Ishikawa (cell line): ENCODE results near the gene TTLL7.

Experiments
- CEBPB ChIP-seq: IDR thresholded peaks from 2 replicates; pipeline ENCODE4 v1.6.1; 2012
- CREB1 ChIP-seq: IDR thresholded peaks from 2 replicates; pipeline ENCODE4 v1.6.1; 2012; ENCODE audit warnings: low read depth
- EGR1 ChIP-seq: IDR thresholded peaks from 2 replicates; pipeline ENCODE4 v1.6.1; 2012
- EP300 ChIP-seq: IDR thresholded peaks from 2 replicates; pipeline ENCODE4 v1.6.1; 2012; ENCODE audit warnings: borderline replicate concordance
- FOXM1 ChIP-seq: IDR thresholded peaks from 2 replicates; pipeline ENCODE4 v1.6.1; 2012; ENCODE audit warnings: low read depth, borderline replicate concordance
- NFIC ChIP-seq: IDR thresholded peaks from 2 replicates; pipeline ENCODE4 v1.6.1; 2012
- RAD21 ChIP-seq: IDR thresholded peaks from 2 replicates; pipeline ENCODE4 v1.6.1; 2012; ENCODE audit warnings: low read depth
- TAF1 ChIP-seq: IDR thresholded peaks from 2 replicates; pipeline ENCODE4 v1.6.1; 2012; ENCODE audit warnings: low read depth, mild to moderate bottlenecking
- TCF12 ChIP-seq: IDR thresholded peaks from 2 replicates; pipeline ENCODE4 v1.6.1; 2012; ENCODE audit warnings: low read depth
- TEAD4 ChIP-seq: IDR thresholded peaks from 2 replicates; pipeline ENCODE4 v1.6.1; 2012
- YY1 ChIP-seq: IDR thresholded peaks from 2 replicates; pipeline ENCODE4 v1.6.1; 2012; ENCODE audit warnings: low read depth
- ZBTB7A ChIP-seq: IDR thresholded peaks from 2 replicates; pipeline ENCODE4 v1.6.1; 2012; ENCODE audit warnings: low read depth
- TF ChIP-seq, protein P1 (sequence below): IDR thresholded peaks from 2 replicates; pipeline ENCODE4 v1.6.1; 2012
- TF ChIP-seq, protein P2 (sequence below): IDR thresholded peaks from 2 replicates; pipeline ENCODE4 v1.6.1; 2012
- TF ChIP-seq, protein P3 (sequence below): IDR thresholded peaks from 2 replicates; pipeline ENCODE4 v1.6.1; 2012; ENCODE audit warnings: low read depth, mild to moderate bottlenecking

TTLL7 gene

DNA sequence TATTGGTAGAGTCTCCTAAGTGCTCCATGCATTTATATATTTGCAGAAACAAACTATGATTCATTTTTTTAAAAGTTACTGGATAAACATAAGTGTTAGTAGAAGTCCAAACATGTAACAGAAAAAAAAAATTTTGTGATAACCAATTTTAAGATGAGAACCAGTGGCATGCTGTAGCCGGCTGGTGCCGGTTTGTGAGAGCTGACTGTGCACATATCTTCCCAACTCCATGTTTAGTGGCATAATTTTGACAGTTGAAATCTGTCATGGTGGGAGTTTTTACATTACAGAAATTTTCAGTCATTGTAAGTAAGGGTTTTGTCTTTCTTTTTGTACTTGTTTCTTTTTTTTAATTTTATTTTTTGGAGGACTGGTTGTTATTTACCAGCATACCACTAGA is 141.2 kb downstream of the TTLL7 start:
- TF ChIP-seq FOXM1 (no peak), YY1 (no peak), RAD21 (no peak), TAF1 (no peak), TCF12 (no peak), CREB1 (no peak)
- TF ChIP-seq, protein P1, sequence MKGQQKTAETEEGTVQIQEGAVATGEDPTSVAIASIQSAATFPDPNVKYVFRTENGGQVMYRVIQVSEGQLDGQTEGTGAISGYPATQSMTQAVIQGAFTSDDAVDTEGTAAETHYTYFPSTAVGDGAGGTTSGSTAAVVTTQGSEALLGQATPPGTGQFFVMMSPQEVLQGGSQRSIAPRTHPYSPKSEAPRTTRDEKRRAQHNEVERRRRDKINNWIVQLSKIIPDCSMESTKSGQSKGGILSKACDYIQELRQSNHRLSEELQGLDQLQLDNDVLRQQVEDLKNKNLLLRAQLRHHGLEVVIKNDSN: no peak

DNA sequence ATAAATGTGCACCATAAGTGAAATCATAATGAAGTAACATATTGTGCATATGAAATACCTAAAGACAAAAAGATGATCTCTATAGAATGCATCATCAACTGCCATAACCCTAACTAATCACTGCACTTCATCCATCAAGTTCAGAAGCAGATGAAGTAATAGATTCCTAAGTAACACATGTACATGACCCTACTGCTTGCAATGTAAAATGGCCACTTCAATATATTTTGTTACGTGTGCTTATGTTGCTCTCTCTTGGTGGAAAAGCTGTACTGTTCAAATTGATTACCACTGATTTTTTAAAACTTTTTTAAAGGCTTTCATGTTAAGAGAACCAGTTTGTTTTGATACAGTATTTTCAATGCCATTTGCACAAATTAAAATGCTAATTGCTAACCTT is 141.8 kb downstream of the TTLL7 start:
- TF ChIP-seq, protein P1: no peak
- TF ChIP-seq RAD21 (peak; percentile 27), FOXM1 (no peak), CREB1 (no peak), TEAD4 (no peak), EP300 (no peak)
- TF ChIP-seq, protein P2, sequence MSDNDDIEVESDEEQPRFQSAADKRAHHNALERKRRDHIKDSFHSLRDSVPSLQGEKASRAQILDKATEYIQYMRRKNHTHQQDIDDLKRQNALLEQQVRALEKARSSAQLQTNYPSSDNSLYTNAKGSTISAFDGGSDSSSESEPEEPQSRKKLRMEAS: no peak

DNA sequence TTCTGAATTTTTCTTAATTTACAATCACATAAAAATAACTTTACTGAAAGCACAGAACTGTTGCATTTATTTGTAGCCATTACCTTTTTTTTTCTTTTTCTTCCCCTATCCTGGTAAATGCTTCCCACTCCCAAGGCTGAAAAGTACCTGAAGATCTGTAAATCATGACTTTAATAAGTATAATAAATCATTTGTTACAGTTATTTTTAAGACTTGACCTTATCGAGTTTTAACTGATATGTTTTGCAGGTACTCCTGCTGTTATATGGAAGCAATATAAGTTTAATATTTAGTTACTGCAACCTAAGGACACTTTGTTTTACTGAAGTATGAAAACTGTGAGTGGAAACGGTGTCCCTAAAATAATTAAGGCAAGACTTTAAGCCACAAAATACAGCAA is 142.6 kb downstream of the TTLL7 start:
- no peak for TF ChIP-seq EP300
- TF ChIP-seq YY1: no peak
- no peak for TF ChIP-seq TCF12
- TF ChIP-seq, protein P2: no peak

DNA sequence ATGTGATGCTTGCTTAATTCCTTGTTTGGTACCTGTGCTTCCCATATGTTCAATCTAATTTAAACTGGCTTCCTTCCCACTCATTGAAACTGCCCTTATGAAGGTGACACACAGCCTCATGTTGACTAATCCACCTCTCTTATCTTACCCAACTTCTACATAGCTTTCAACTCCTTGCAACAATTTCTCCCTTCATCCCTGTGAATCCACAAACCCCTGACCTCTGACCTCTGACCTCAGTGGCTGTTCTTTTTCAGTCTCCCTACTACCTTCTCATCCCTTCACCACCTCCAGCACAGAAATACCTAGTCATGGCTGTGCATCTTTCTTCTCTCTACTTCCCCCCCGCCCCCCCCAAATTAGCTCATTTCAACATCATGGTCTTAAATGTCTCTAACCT is 144.5 kb downstream of the TTLL7 start:
- no peak for TF ChIP-seq TAF1

DNA sequence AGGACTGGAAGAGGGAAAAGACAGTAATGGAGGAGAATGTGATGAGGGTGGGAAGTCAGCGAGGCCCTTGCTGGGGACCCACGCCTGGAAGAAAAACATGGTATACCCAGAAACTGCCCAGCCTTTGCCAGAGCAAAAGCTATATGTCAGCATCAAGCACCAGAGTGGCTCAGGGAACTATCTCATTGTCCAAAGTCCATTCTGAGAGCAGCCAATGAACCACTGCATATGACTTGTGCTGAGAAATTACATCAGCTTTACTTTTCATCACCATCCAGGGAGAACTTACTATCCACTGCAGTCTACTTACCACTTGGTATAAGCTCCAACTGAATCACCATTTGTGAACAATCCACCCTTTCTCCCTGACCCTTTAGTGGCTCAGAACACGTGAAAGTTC is 148.1 kb downstream of the TTLL7 start:
- TF ChIP-seq NFIC (no peak), TCF12 (no peak), RAD21 (no peak), EGR1 (no peak), CEBPB (no peak), FOXM1 (no peak), CREB1 (no peak), ZBTB7A (no peak), YY1 (no peak), EP300 (no peak), TAF1 (no peak), TEAD4 (no peak)
- TF ChIP-seq, protein P2: no peak
- TF ChIP-seq, protein P3, sequence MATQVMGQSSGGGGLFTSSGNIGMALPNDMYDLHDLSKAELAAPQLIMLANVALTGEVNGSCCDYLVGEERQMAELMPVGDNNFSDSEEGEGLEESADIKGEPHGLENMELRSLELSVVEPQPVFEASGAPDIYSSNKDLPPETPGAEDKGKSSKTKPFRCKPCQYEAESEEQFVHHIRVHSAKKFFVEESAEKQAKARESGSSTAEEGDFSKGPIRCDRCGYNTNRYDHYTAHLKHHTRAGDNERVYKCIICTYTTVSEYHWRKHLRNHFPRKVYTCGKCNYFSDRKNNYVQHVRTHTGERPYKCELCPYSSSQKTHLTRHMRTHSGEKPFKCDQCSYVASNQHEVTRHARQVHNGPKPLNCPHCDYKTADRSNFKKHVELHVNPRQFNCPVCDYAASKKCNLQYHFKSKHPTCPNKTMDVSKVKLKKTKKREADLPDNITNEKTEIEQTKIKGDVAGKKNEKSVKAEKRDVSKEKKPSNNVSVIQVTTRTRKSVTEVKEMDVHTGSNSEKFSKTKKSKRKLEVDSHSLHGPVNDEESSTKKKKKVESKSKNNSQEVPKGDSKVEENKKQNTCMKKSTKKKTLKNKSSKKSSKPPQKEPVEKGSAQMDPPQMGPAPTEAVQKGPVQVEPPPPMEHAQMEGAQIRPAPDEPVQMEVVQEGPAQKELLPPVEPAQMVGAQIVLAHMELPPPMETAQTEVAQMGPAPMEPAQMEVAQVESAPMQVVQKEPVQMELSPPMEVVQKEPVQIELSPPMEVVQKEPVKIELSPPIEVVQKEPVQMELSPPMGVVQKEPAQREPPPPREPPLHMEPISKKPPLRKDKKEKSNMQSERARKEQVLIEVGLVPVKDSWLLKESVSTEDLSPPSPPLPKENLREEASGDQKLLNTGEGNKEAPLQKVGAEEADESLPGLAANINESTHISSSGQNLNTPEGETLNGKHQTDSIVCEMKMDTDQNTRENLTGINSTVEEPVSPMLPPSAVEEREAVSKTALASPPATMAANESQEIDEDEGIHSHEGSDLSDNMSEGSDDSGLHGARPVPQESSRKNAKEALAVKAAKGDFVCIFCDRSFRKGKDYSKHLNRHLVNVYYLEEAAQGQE: no peak
- TF ChIP-seq, protein P1: no peak

DNA sequence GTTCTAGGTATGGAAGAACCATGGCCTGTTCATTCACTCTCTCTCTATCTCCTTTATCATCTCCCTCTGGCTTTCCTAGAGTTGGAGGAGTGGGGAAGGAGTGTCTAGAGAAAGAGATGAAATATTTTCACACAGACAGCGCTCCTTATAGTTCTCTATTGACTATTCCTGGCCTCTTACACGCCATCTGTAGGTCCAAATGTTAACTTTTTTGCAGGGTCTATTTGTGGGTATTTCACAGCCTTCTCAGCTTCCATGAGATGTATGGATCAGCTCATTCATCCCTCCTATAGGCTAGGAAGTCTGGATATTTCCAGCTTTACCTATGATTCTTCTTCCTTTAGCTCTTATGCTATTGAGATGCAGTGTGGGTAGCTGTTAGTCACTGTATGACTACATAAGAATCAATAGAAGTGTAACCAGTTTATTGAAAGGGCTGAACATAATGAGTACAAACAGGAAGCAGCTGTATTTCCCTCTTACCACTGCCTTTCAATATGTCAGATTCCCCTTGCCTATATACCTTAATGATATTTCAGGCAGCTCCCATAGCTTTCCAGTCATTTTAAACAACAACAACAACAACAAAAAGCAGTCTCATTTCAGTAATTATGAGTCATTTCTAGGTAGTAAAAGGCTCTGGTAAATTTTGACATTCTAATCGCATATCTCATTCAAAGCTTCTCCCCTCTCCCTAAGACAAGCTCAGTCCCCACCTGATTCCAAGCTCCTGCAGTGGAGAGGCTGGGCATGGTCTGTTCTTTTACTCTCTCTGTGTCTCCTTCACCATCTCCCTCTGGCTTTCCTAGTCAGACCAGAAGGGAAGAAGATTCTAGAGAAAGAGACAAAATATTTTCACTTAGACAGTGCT is 149.5 kb downstream of the TTLL7 start:
- TF ChIP-seq TCF12 (no peak), CEBPB (no peak), EP300 (no peak), TEAD4 (no peak), FOXM1 (no peak), EGR1 (no peak), NFIC (no peak), RAD21 (no peak), YY1 (no peak)
- TF ChIP-seq, protein P3: no peak
- TF ChIP-seq, protein P2: no peak
